Mucosa of rectum (tissue), 2 donors: ENCODE data around the gene ATP10A.
"Not testable (repeated sequence)": the region's sequence is repeated elsewhere in the genome, so short reads cannot be mapped to it uniquely, and the experiment has no call there.

Experiments
- H3K27ac ChIP-seq, 2 donors: one replicate each; pipeline ENCODE4 v1.7.0; 2013; ENCODE audit warnings: inconsistent platforms in 2 of 2, low read depth in 2 of 2, low read length in 2 of 2
- H3K27me3 ChIP-seq, 2 donors: one replicate each; pipeline ENCODE4 v1.7.0; 2013; ENCODE audit warnings: low read length in 2 of 2; ENCODE audit not compliant: control insufficient read depth in 2 of 2, insufficient read depth in 2 of 2
- H3K36me3 ChIP-seq, 2 donors: one replicate each; pipeline ENCODE4 v1.7.0; 2013; ENCODE audit warnings: low read length in 2 of 2; ENCODE audit not compliant: control insufficient read depth in 2 of 2, insufficient read depth in 2 of 2
- H3K4me1 ChIP-seq, 2 donors: one replicate each; pipeline ENCODE4 v1.7.0; 2013; ENCODE audit warnings: low read length in 2 of 2, mild to moderate bottlenecking in 1 of 2; ENCODE audit not compliant: control insufficient read depth in 2 of 2, insufficient read depth in 2 of 2
- H3K4me3 ChIP-seq, 2 donors: one replicate each; pipeline ENCODE4 v1.7.0; 2013; ENCODE audit warnings: low read length in 2 of 2
- H3K9ac ChIP-seq, 2 donors: one replicate each; pipeline ENCODE4 v1.7.0; 2013; ENCODE audit warnings: low read length in 2 of 2, low read depth in 1 of 2, mild to moderate bottlenecking in 1 of 2
- H3K9me3 ChIP-seq, 2 donors: one replicate each; pipeline ENCODE4 v1.7.0; 2013; ENCODE audit warnings: low read length in 2 of 2; ENCODE audit not compliant: control insufficient read depth in 2 of 2
- donor health status: healthy.
- donor health status: Normal muscosa, but diverticular disease.

ATP10A gene

DNA sequence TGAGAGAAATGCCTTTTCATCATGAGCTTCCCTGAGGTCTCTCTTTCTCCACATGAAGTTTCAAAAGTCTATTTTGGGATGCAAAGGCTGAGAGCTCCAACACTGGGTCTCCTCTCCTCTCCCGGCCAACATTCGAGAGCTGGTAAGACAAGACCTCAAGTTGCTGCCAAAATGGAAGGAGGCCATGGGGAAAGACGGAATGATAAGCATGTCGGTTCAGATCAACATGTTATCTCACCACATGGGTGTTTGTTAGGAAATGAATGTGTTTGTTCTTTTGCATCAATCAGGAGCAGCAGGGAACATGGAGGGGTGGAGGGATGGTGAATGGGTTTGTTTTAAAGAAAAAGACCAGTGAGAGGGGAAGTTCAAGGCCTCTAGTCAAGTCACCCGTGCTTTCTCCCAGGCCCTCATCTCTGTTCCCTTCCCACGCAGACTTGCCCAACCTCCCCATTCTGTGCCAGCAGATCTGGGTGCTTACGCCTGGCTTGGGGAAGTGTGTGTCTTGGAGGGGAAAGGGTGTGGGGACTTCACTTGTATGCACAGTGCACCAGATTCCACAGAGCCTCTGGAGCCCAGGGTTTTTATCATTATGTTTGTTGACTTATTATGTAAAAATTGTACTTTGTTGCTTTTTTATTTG, 23.5 kb upstream of the ATP10A start:
- H3K9ac ChIP-seq: no peak overlapping the region
- H3K27ac ChIP-seq: no peak overlapping the region
- no peak overlapping the region for H3K4me3 ChIP-seq
- no peaks in the 10 kb centered on the region for H3K9me3 ChIP-seq
- no peaks in the 10 kb centered on the region for H3K4me1 ChIP-seq
- no peaks in the 10 kb centered on the region for H3K36me3 ChIP-seq
- no peaks in the 10 kb centered on the region for H3K27me3 ChIP-seq

DNA sequence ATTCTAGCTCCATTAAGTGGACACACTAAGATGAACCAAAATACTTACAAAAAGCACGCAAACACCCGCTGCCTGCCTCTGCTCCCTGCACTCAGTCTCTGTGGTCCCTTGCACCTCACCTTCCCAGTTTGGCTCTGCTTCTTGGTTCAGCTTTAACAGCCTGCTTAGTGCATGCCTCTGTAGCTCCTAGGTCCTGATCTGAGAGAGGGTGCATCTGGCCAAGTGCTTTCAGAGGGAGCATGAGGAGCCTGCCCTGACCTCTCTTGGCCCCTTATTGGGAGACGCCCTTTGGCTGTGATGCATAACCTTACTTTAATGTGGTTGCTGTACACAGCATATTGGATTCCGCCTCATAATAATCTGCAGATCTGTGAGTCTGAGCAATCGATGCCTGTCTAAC, 21.2 kb upstream of the ATP10A start:
- Histone ChIP-seq H3K27me3 (no peaks in the 10 kb centered on the region), H3K4me1 (no peaks in the 10 kb centered on the region), H3K27ac (no peak overlapping the region), H3K36me3 (no peaks in the 10 kb centered on the region), H3K9ac (no peak overlapping the region), H3K9me3 (no peaks in the 10 kb centered on the region), H3K4me3 (no peak overlapping the region)

- no peaks in the 10 kb centered on the region for H3K36me3 ChIP-seq
- H3K4me1 ChIP-seq: no peaks in the 10 kb centered on the region
- H3K27me3 ChIP-seq: no peaks in the 10 kb centered on the region
- H3K4me3 ChIP-seq: no peak overlapping the region
- H3K9ac ChIP-seq: no peak overlapping the region
- no peak overlapping the region for H3K27ac ChIP-seq
- no peaks in the 10 kb centered on the region for H3K9me3 ChIP-seq
These were observed 20.5 kb upstream of the ATP10A start for GRCh38 chr15:25883463-25884259.

DNA sequence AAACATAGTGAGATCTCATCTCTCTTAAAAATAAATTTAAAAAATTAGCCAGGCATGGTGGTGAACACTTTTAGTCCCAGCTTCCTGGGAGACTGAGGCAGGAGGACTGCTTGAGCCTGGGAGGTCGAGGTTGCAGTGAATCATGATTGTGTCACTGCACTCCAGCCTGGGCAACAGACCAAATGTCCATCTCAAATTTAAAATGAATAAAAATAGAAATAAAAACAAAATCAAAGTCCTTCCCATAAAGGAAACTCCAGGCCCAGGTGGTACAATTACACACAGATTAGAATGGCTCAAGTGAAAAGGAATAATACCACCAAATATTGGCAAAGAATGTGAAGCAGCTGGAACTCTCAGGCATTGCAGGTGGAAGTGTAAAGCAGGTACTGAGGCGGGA, 19.3 kb upstream of the ATP10A start:
- H3K4me3 ChIP-seq: no peak overlapping the region
- H3K27ac ChIP-seq: no peak overlapping the region
- H3K27me3 ChIP-seq: no peaks in the 10 kb centered on the region
- H3K4me1 ChIP-seq: no peaks in the 10 kb centered on the region
- no peak overlapping the region for H3K9ac ChIP-seq
- no peaks in the 10 kb centered on the region for H3K9me3 ChIP-seq
- H3K36me3 ChIP-seq: no peaks in the 10 kb centered on the region

GRCh38 chr15:25880877-25881276, 17.8 kb upstream of the ATP10A start:
- H3K27ac ChIP-seq, H3K4me1 ChIP-seq, H3K4me3 ChIP-seq, H3K27me3 ChIP-seq, H3K36me3 ChIP-seq, H3K9ac ChIP-seq, H3K9me3 ChIP-seq: not testable (repeated sequence)

- Histone ChIP-seq H3K4me3 (no peak overlapping the region), H3K36me3 (no peaks in the 10 kb centered on the region), H3K4me1 (no peaks in the 10 kb centered on the region), H3K27me3 (no peaks in the 10 kb centered on the region), H3K9ac (no peak overlapping the region), H3K9me3 (no peaks in the 10 kb centered on the region), H3K27ac (no peak overlapping the region)
These were observed 17.3 kb upstream of the ATP10A start for GRCh38 chr15:25880411-25880810.

GRCh38 chr15:25879438-25879837, 16.3 kb upstream of the ATP10A start:
- H3K36me3 ChIP-seq: no peaks in the 10 kb centered on the region
- no peak overlapping the region for H3K9ac ChIP-seq
- no peak overlapping the region for H3K4me3 ChIP-seq
- no peak overlapping the region for H3K27ac ChIP-seq
- H3K9me3 ChIP-seq: no peaks in the 10 kb centered on the region
- no peaks in the 10 kb centered on the region for H3K27me3 ChIP-seq
- no peaks in the 10 kb centered on the region for H3K4me1 ChIP-seq

GRCh38 chr15:25877681-25878080, 14.6 kb upstream of the ATP10A start:
- H3K27ac ChIP-seq: no peak overlapping the region
- no peak overlapping the region for H3K4me3 ChIP-seq
- no peaks in the 10 kb centered on the region for H3K27me3 ChIP-seq
- H3K9ac ChIP-seq: no peak overlapping the region
- no peaks in the 10 kb centered on the region for H3K36me3 ChIP-seq
- H3K4me1 ChIP-seq: no peaks in the 10 kb centered on the region
- H3K9me3 ChIP-seq: no peaks in the 10 kb centered on the region

- Histone ChIP-seq H3K27me3 (no peaks in the 10 kb centered on the region), H3K27ac (no peak overlapping the region), H3K4me3 (no peak overlapping the region), H3K36me3 (no peaks in the 10 kb centered on the region), H3K9me3 (no peaks in the 10 kb centered on the region), H3K9ac (no peak overlapping the region), H3K4me1 (no peaks in the 10 kb centered on the region)
These were observed 13.4 kb upstream of the ATP10A start for GRCh38 chr15:25876231-25877140.

DNA sequence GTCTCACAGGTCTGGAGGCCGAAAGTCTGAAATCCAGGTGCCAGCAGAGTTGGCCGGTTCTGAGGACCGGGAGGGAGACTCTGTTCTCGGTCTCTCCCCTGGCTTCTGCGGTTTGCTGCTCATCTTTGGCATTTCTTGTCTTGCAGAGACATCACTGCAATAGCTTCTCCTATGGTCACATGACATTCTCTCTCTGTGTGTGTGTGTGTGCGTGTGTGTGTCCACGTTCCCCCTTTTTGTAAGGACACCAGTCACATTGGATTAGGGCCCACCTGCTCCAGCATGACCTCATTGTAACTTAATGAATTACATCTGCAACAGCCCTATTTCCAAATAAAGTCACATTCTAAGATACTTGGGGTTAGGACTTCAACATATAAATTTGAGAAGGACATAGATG, 12.4 kb upstream of the ATP10A start:
- no peak overlapping the region for H3K27ac ChIP-seq
- H3K9me3 ChIP-seq: no peaks in the 10 kb centered on the region
- no peaks in the 10 kb centered on the region for H3K4me1 ChIP-seq
- no peak overlapping the region for H3K4me3 ChIP-seq
- no peak overlapping the region for H3K9ac ChIP-seq
- no peaks in the 10 kb centered on the region for H3K36me3 ChIP-seq
- H3K27me3 ChIP-seq: no peaks in the 10 kb centered on the region
